GM12891 (cell line): ENCODE results near the gene C12orf50.

ENCODE experiments used
- PAX5 ChIP-seq: IDR thresholded peaks from 2 replicates; pipeline ENCODE4 v1.6.1; 2011; ENCODE audit warnings: low read length, moderate library complexity, mild to moderate bottlenecking; ENCODE audit not compliant: insufficient read depth, severe bottlenecking
- POLR2A ChIP-seq: IDR thresholded peaks from 2 replicates; pipeline ENCODE4 v1.6.1; 2011; ENCODE audit warnings: low read depth, low read length, control low read depth
- POLR2AphosphoS5 ChIP-seq: IDR thresholded peaks from 2 replicates; pipeline ENCODE4 v1.6.1; 2011; ENCODE audit warnings: low read depth, low read length, control low read depth
- SPI1 ChIP-seq: IDR thresholded peaks from 2 replicates; pipeline ENCODE4 v1.6.1; 2011; ENCODE audit warnings: low read depth, low read length, control low read depth
- TAF1 ChIP-seq: IDR thresholded peaks from 2 replicates; pipeline ENCODE4 v1.6.1; 2011; ENCODE audit warnings: low read depth, low read length, control low read depth

GRCh38 chr12:87953256-87953860 is 75.8 kb downstream of the C12orf50 start:
- TF ChIP-seq POLR2AphosphoS5 (no peak), POLR2A (no peak), TAF1 (no peak), PAX5 (no peak), SPI1 (no peak)
